CD4-positive, CD25-positive, alpha-beta regulatory T cell (primary cell): Measurements from ENCODE around the gene FFAR4. TPM values are rescaled to one million over a fixed set of nuclear protein-coding genes. Genes with fewer than 3 reads are reported as not detected.

ENCODE experiments used
- ATAC-seq, 2 donors: fragments of 150-1000 bp; cut with Tn5 transposase; one replicate each; pipeline ENCODE4 v1.10.0; 2021; ENCODE audit warnings: low read depth in 2 of 2, moderate number of reproducible peaks in 2 of 2, moderate library complexity in 1 of 2
- DNase-seq, 3 donors: peaks; one replicate each; pipeline versions ENCODE4 v3.0.0 to v3.0.0-alpha.2; 2012 to 2022; ENCODE audit warnings: mixed read lengths in 1 of 3
- H3K27ac ChIP-seq: one replicate; pipeline ENCODE4 v1.7.0; 2013; ENCODE audit warnings: mild to moderate bottlenecking, low read length; ENCODE audit not compliant: insufficient read depth, poor library complexity, severe bottlenecking
- H3K27me3 ChIP-seq: one replicate; pipeline ENCODE4 v1.7.0; 2013; ENCODE audit warnings: low read length; ENCODE audit not compliant: control insufficient read depth, insufficient read depth
- H3K36me3 ChIP-seq: one replicate; pipeline ENCODE4 v1.7.0; 2013; ENCODE audit warnings: mild to moderate bottlenecking, low read length, moderate library complexity; ENCODE audit not compliant: control insufficient read depth, insufficient read depth
- H3K4me1 ChIP-seq: 2 replicates; pipeline ENCODE4 v1.7.0; 2013; ENCODE audit warnings: mild to moderate bottlenecking, low read length; ENCODE audit not compliant: insufficient read depth, control insufficient read depth, poor library complexity, severe bottlenecking
- H3K4me3 ChIP-seq: one replicate; pipeline ENCODE4 v1.7.0; 2013; ENCODE audit warnings: low read depth, mild to moderate bottlenecking, low read length, moderate library complexity
- H3K9me3 ChIP-seq, 2 experiments: 1 replicate in 1 of 2; 2 replicates in 1 of 2; pipeline ENCODE4 v1.7.0; 2013; ENCODE audit warnings: low read length in 2 of 2, mild to moderate bottlenecking in 1 of 2, moderate library complexity in 1 of 2; ENCODE audit not compliant: control insufficient read depth in 2 of 2
- H3K27ac Mint-ChIP-seq, 3 donors: one replicate each; pipeline ENCODE4 v1.8.0; 2020 to 2022; ENCODE audit warnings: mild to moderate bottlenecking in 3 of 3, mixed read lengths in 3 of 3, moderate library complexity in 2 of 3
- H3K27me3 Mint-ChIP-seq: one replicate; pipeline ENCODE4 v1.8.0; 2022; ENCODE audit warnings: mild to moderate bottlenecking, mixed read lengths
- H3K36me3 Mint-ChIP-seq: one replicate; pipeline ENCODE4 v1.8.0; 2020; ENCODE audit warnings: mixed read lengths
- H3K4me1 Mint-ChIP-seq, 4 donors: one replicate each; pipeline ENCODE4 v1.8.0; 2020 to 2022; ENCODE audit warnings: mixed read lengths in 4 of 4, mild to moderate bottlenecking in 1 of 4
- H3K4me3 Mint-ChIP-seq, 4 donors: one replicate each; pipeline ENCODE4 v1.8.0; 2020 to 2022; ENCODE audit warnings: mild to moderate bottlenecking in 4 of 4, mixed read lengths in 4 of 4, moderate library complexity in 3 of 4
- H3K9me3 Mint-ChIP-seq, 7 donors: one replicate each; pipeline ENCODE4 v1.8.0; 2020 to 2022; ENCODE audit warnings: mixed read lengths in 7 of 7, mild to moderate bottlenecking in 3 of 7, moderate library complexity in 2 of 7
- polyA plus RNA-seq, 4 donors: library from polyadenylated mRNA; unstranded; fragments of 300-500 nt; fragmentation: Illumina TruSeq; gene quantifications; one replicate each; pipeline ENCODE4 v1.2.3, GENCODE V29; 2021
- total RNA-seq: library from RNA; stranded (reverse); gene quantifications from one replicate; pipeline ENCODE4 v1.2.3, GENCODE V29; 2022

The FFAR4 gene
- total and polyA plus RNA-seq, 5 donors from 2014 or later: not detected

DNA sequence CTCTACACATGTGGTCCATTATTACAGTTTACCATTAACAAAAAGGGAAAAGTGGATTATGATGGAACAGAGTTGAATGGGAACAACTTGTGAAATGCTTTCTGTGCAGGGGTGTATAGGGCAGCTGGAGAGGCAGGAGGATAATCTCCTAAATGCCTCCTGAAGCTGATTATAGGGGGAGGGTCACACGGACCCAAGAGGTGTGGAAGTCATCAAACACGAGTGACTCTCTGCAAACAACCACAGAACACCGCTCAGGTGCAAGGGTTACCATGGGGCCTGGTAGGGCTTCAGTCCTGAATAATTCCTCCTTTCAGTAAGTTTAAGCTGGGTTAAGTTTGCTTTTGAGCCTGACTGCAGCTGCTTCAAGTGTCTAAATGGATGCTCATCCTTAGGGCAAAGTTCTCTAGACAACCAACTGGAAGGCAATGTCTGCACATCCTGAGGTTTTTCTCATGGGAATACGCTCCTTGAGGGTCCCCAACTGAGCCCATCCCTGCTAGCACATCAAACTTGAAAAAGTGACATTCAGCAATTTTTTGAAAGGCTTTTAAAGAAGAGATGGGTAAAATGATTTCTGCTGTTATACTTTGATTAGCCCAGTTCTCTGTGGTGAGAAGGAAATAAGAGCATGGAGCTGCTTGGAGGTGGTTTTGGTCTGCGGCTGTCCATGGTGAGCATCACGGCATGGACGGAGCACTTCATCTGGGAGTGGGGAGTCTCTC is 47.8 kb downstream of the FFAR4 start:
- Mint-ChIP-seq H3K27ac (no peak overlapping the region), H3K9me3 (peaks cover 0 to 1% (median 0%) of the 10 kb centered on the region in 7 donors), H3K36me3 (no peaks in the 10 kb centered on the region), H3K27me3 (peaks cover 15% of the 10 kb centered on the region), H3K4me3 (no peak overlapping the region), H3K4me1 (no peaks in the 10 kb centered on the region)
- H3K36me3 ChIP-seq: no peaks in the 10 kb centered on the region
- H3K27ac ChIP-seq: no peak overlapping the region
- no peaks in the 10 kb centered on the region for H3K27me3 ChIP-seq
- H3K9me3 ChIP-seq: no peaks in the 10 kb centered on the region
- ATAC-seq (no peak), DNase-seq (no peak)
- no peaks in the 10 kb centered on the region for H3K4me1 ChIP-seq
- H3K4me3 ChIP-seq: no peak overlapping the region

DNA sequence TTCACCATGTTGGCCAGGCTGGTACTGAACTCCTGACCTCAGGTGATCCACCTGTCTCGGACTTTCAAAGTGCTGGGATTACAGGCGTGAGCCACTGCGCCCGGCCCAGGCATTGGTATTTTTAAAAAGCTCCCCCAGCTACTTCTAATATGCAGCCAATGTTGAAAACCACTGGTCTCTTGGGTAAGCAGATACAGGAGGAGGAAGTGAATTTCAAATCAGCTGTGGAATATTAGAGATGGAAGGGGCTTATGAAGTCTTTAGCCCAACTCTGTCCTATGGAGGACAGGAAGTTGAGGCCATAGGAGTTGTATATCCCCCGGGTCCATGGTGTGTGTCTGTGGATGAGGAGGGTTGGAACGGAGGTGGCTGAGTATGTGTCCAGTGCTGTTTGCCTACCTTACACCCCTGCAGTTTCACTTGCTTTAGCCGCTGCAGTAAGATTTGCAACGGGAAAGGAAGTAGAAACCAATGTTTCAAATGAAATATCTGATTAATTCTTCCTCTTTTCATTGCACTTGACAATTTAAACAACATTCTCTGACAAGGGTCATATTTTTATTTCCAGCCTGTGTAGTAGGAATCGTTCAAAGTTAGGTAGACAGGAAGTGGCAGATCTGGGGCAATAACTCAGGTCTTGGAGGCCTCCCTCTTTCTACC is 49.2 kb downstream of the FFAR4 start:
- DNase-seq (no peak), ATAC-seq (no peak)
- no peaks in the 10 kb centered on the region for H3K4me1 Mint-ChIP-seq
- peaks cover 4% of the 10 kb centered on the region for H3K27me3 Mint-ChIP-seq
- Histone ChIP-seq H3K9me3 (no peaks in the 10 kb centered on the region), H3K27ac (no peak overlapping the region), H3K4me3 (no peak overlapping the region), H3K4me1 (no peaks in the 10 kb centered on the region), H3K36me3 (no peaks in the 10 kb centered on the region), H3K27me3 (no peaks in the 10 kb centered on the region)
- H3K9me3 Mint-ChIP-seq: no peaks in the 10 kb centered on the region
- no peak overlapping the region for H3K4me3 Mint-ChIP-seq
- no peak overlapping the region for H3K27ac Mint-ChIP-seq
- no peaks in the 10 kb centered on the region for H3K36me3 Mint-ChIP-seq

DNA sequence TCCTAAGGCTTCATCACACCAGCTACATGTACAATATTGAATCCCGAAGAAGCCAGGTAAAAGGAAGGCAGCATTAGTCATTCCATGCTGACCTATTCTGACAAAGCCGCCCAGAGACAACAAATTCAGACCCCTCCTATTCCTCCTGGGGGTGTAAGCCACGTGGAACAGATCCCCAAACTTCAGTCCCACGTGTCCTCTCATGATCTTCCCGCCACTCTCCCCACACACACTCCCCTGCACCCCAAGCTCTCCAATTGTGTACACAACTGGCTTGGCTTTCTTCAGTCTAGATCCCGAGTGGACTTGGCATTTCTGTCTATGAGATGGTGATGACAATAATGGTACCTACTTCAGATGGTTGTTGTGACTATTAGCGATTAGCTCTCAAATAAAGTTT is 54.5 kb downstream of the FFAR4 start:
- no peak overlapping the region for H3K27ac Mint-ChIP-seq
- H3K27me3 Mint-ChIP-seq: peaks cover 7% of the 10 kb centered on the region
- no peak overlapping the region for H3K4me3 Mint-ChIP-seq
- H3K9me3 Mint-ChIP-seq: no peaks in the 10 kb centered on the region
- H3K27ac ChIP-seq: no peak overlapping the region
- no peaks in the 10 kb centered on the region for H3K4me1 ChIP-seq
- H3K9me3 ChIP-seq: no peaks in the 10 kb centered on the region
- H3K36me3 Mint-ChIP-seq: no peaks in the 10 kb centered on the region
- DNase-seq (no peak), ATAC-seq (no peak)
- no peak overlapping the region for H3K4me3 ChIP-seq
- H3K4me1 Mint-ChIP-seq: no peaks in the 10 kb centered on the region
- no peaks in the 10 kb centered on the region for H3K36me3 ChIP-seq
- no peaks in the 10 kb centered on the region for H3K27me3 ChIP-seq

DNA sequence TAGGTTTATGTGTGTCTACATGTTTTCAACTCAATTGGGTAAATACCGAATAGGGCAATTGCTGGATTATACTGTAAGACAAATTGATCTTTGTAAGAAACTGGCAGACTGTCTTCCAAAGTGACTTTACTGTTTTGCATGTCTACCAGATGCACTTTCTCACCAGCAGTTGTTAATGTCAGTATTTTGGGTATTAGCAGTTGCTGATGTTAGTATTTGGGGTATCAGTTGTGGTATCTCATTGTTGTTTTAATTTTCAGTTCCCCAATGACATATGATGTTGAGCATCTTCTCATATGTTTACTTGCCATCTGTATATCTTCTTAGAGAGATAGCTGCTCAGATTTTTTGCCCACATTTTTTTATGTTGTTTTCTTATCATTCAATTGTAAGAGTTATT is 56.5 kb downstream of the FFAR4 start:
- DNase-seq: no peak
- Mint-ChIP-seq H3K4me1 (no peaks in the 10 kb centered on the region), H3K27me3 (peaks cover 10% of the 10 kb centered on the region), H3K27ac (no peak overlapping the region), H3K4me3 (no peak overlapping the region), H3K36me3 (no peaks in the 10 kb centered on the region), H3K9me3 (no peaks in the 10 kb centered on the region)
- no peak overlapping the region for H3K4me3 ChIP-seq
- ATAC-seq: no peak
- no peak overlapping the region for H3K27ac ChIP-seq
- no peaks in the 10 kb centered on the region for H3K9me3 ChIP-seq
- H3K4me1 ChIP-seq: no peaks in the 10 kb centered on the region
- no peaks in the 10 kb centered on the region for H3K36me3 ChIP-seq
- no peaks in the 10 kb centered on the region for H3K27me3 ChIP-seq

DNA sequence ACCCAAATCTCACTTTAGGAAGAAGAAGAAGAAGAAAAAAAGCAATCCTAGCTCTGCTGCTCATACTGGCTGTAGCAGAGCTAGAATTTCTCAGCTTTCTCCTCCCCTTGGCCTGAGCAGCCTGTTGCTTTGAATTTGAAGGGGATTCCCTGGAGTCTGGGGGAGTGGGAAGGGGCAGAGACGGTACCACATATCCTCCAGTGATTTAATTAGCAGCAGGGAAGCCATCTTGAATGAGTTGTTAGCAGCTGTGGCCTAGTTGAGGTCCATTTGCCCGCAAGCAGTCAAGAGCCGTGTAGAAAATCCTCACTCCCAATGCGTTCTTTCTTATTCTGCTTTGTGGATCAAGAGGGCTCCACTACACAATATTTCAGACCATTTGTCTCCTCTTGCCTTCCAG is 62.4 kb downstream of the FFAR4 start:
- H3K27ac ChIP-seq: no peak overlapping the region
- no peak overlapping the region for H3K4me3 Mint-ChIP-seq

DNA sequence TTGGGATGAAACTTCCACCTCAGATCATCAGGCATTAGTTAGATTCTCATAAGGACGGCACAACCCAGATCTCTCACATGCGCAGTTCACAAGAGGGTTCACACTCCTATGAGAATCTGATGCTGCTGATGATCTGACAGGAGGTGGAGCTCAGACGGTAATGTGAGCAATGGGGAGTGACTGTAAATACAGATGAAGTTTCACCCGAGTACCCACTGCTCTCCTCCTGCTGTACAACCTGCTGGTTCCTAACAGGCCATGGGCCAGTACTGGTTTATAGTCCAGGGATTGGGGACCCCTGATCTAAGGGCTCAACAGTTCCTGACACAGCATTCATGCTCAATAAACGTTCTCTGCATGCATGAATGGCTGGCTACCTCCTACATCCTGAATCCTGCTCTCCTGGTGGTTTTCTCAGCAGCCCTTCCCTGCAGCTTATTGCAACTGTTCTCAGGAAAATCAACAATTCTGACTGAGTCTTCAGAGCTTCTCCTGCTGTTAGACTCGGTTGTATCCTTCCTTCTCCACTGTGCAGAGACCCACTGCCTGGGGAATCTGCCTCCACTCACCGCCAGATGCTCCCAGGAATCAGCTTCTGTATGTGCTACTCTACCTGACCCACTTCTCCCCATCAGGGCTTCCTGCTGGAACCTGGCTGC is 63.3 kb downstream of the FFAR4 start:
- Mint-ChIP-seq H3K4me3 (no peak overlapping the region), H3K4me1 (no peaks in the 10 kb centered on the region), H3K9me3 (peaks cover 0 to 3% (median 0%) of the 10 kb centered on the region in 7 donors), H3K36me3 (no peaks in the 10 kb centered on the region), H3K27ac (no peak overlapping the region), H3K27me3 (peaks cover 27% of the 10 kb centered on the region)
- DNase-seq: no peak
- Histone ChIP-seq H3K9me3 (no peaks in the 10 kb centered on the region), H3K36me3 (no peaks in the 10 kb centered on the region), H3K27ac (no peak overlapping the region), H3K4me3 (no peak overlapping the region), H3K27me3 (no peaks in the 10 kb centered on the region), H3K4me1 (no peaks in the 10 kb centered on the region)
- no peak for ATAC-seq

More for the DNA sequence above, 62.4 kb downstream of the FFAR4 start:
- Mint-ChIP-seq H3K27me3 (peaks cover 22% of the 10 kb centered on the region), H3K4me1 (no peaks in the 10 kb centered on the region), H3K27ac (no peak overlapping the region), H3K36me3 (no peaks in the 10 kb centered on the region), H3K9me3 (peaks cover 0 to 3% (median 0%) of the 10 kb centered on the region in 7 donors)
- no peaks in the 10 kb centered on the region for H3K27me3 ChIP-seq
- H3K4me3 ChIP-seq: no peak overlapping the region
- no peaks in the 10 kb centered on the region for H3K9me3 ChIP-seq
- no peaks in the 10 kb centered on the region for H3K4me1 ChIP-seq
- ATAC-seq (no peak), DNase-seq (no peak)
- H3K36me3 ChIP-seq: no peaks in the 10 kb centered on the region

- no peaks in the 10 kb centered on the region for H3K36me3 ChIP-seq
- H3K4me3 ChIP-seq: no peak overlapping the region
- ATAC-seq (no peak), DNase-seq (no peak)
- no peaks in the 10 kb centered on the region for H3K27me3 ChIP-seq
- no peaks in the 10 kb centered on the region for H3K4me1 ChIP-seq
- Mint-ChIP-seq H3K27ac (no peak overlapping the region), H3K9me3 (peaks cover 0 to 3% (median 0%) of the 10 kb centered on the region in 7 donors), H3K4me3 (no peak overlapping the region), H3K4me1 (no peaks in the 10 kb centered on the region), H3K27me3 (peaks cover 27% of the 10 kb centered on the region), H3K36me3 (no peaks in the 10 kb centered on the region)
- no peak overlapping the region for H3K27ac ChIP-seq
- H3K9me3 ChIP-seq: no peaks in the 10 kb centered on the region
Observed at GRCh38 chr10:93630625-93631557, 64.4 kb downstream of the FFAR4 start.
